Psoas muscle (tissue), 8 donors: ENCODE results near the gene ALKAL2. TPM values are rescaled to one million over a fixed set of nuclear protein-coding genes. Genes with fewer than 3 reads are reported as not detected.

Experiments
- ATAC-seq, 4 donors: fragments of 200-7000 bp; cut with Tn5 transposase; one replicate each; pipeline ENCODE4 v1.9.1; 2020; ENCODE audit warnings: moderate library complexity in 3 of 4, mild to moderate bottlenecking in 2 of 4
- DNase-seq, 2 donors: peaks; one replicate each; pipeline ENCODE4 v3.0.0-alpha.2; 2020
- H3K27ac ChIP-seq: fragments of 200-600 bp; one replicate; pipeline ENCODE4 v1.8.0; 2022
- H3K27me3 ChIP-seq, 3 donors: fragments of 200-600 bp in 1 of 3; one replicate each; pipeline versions ENCODE4 v1.6.1 to v1.8.0; 2013 to 2022; ENCODE audit warnings: low read length in 2 of 3, mild to moderate bottlenecking in 2 of 3, moderate library complexity in 1 of 3; ENCODE audit not compliant: insufficient read depth in 3 of 3
- H3K36me3 ChIP-seq, 2 donors: fragments of 200-600 bp in 1 of 2; one replicate each; pipeline versions ENCODE4 v1.6.1 to v1.8.0; 2013 to 2022; ENCODE audit warnings: low read depth in 1 of 2, mild to moderate bottlenecking in 1 of 2, moderate library complexity in 1 of 2; ENCODE audit not compliant: insufficient read depth in 1 of 2
- H3K4me1 ChIP-seq: fragments of 200-600 bp; one replicate; pipeline ENCODE4 v1.8.0; 2022
- H3K4me3 ChIP-seq: fragments of 200-600 bp; one replicate; pipeline ENCODE4 v1.8.0; 2022; ENCODE audit warnings: mild to moderate bottlenecking
- H3K9me3 ChIP-seq: fragments of 200-600 bp; one replicate; pipeline ENCODE4 v1.8.0; 2022
- WGBS, 3 donors: extraction: QIAGEN DNeasy Blood & Tissue Kit; methylation state at CpG; one replicate each; pipeline versions ENCODE4 v1.1.6 to v1.1.7; 2013; 5-methylcytosine and 5-hydroxymethylcytosine counted together
- intact Hi-C, 2 donors: fragments of 100-400 bp; cut with DNase I; formaldehyde crosslinking; loops; one replicate each; pipeline versions ENCODE4 v1.11.0 to v1.14.2; 2022
- polyA plus RNA-seq, 3 donors: library from polyadenylated mRNA; stranded (reverse); fragments of 200-250 nt; gene quantifications; one replicate each; pipeline ENCODE4 v1.2.3, GENCODE V29; 2013
- total RNA-seq, 4 donors: library from RNA; stranded (reverse); fragmentation: NEBNext Ultra II Directional in 2 of 4; extraction: Animal tissue kit (Norgen Biotek cat#: 25700) in 2 of 4; gene quantifications; one replicate each; pipeline versions ENCODE4 v1.2.1 to v1.2.4, GENCODE V29; 2021 to 2023
- TF ChIP-seq, protein P1 (sequence below): fragments of 200-600 bp; IDR thresholded peaks from one replicate; pipeline ENCODE4 v1.8.0; 2022; ENCODE audit warnings: antibody characterized with exemption
- donor health status: healthy with polysubstance abuse.
- donor health status: DM: no; HTN: no; CAD: no; lungs with moderate emphysema.
- donor health status: Bipolar disorder and iron deficiency.
- donor health status: healthy.
- donor health status: DM: yes; HTN: yes; CAD: no.
- donor health status: DM: no; HTN: no; CAD: no.
- donor health status: DM: no; HTN: no; CAD: no.
- donor health status: DM: yes; HTN: yes; CAD: no.

ALKAL2 gene
- total and polyA plus RNA-seq, 7 donors, result 0.26 to 1.1 (median 0.42) TPM; not detected in 3

DNA sequence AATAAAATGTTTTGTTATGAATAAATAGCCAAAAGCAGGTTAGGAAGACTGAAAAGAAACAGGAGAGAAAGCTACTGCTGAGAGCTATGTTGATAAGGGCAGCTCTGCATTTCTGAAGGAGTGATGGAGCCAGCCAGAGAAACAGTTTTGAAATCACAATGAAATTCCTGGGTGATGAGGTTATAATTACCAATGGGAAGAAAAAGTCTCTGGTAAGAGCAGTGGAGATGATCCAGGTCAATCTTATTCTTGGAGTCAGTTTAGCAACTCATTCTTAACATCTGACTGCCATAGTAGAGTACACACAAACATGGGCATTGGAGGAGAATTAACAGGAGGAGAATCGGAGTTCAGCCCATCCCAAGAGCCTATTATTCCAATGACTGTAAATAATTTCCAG is 2.4 kb downstream of the ALKAL2 start:
- intact Hi-C loops, result loop anchor here in 1 of 2 donors (5.0 kb wide), 1 partner anchor 38 kb away; no protein-coding TSS in a partner anchor
- TF ChIP-seq, protein P1, sequence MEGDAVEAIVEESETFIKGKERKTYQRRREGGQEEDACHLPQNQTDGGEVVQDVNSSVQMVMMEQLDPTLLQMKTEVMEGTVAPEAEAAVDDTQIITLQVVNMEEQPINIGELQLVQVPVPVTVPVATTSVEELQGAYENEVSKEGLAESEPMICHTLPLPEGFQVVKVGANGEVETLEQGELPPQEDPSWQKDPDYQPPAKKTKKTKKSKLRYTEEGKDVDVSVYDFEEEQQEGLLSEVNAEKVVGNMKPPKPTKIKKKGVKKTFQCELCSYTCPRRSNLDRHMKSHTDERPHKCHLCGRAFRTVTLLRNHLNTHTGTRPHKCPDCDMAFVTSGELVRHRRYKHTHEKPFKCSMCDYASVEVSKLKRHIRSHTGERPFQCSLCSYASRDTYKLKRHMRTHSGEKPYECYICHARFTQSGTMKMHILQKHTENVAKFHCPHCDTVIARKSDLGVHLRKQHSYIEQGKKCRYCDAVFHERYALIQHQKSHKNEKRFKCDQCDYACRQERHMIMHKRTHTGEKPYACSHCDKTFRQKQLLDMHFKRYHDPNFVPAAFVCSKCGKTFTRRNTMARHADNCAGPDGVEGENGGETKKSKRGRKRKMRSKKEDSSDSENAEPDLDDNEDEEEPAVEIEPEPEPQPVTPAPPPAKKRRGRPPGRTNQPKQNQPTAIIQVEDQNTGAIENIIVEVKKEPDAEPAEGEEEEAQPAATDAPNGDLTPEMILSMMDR, result no peak
- no peak overlapping the region for H3K4me3 ChIP-seq
- H3K36me3 ChIP-seq, result peaks cover 0 to 22% of the 10 kb centered on the region in 2 donors
- ATAC-seq (no peak), DNase-seq (no peak)
- 55 to 71% (median 70%) methylated on average over 1 of the region's 1 CpG for WGBS, 3 donors
- H3K27me3 ChIP-seq, result peaks cover 0 to 44% (median 11%) of the 10 kb centered on the region in 3 donors
- H3K4me1 ChIP-seq, result peaks cover 9% of the 10 kb centered on the region
- H3K27ac ChIP-seq, result no peak overlapping the region
- no peaks in the 10 kb centered on the region for H3K9me3 ChIP-seq

DNA sequence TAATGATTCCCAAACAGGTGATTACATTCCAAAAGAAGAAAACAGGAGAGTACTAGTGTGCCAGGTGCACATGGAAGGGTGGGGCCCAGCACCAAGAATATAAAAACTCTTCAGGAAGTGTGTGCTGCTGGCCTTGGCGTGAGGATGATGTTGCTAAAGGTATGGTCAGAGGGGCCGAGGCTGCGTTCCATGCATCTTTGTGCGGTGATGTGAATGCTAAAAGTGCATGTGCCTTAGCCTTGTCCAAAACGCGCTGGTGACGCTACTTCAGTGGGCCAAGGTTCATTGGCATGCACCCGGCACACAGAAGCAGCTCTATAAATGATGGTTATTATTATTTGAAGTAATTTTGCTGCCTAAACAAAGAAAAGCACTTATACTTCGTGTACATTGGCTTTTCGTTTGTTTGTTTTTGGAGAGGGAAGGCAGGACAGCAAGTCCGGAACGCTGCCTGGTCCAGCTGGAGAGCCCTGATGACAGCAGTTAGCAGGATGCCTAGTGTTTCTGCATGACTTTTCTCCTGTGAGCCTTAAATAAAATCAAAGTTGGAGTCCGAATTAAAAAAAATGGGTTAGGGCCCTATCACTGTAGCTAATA is 2.9 kb downstream of the ALKAL2 start:
- H3K27ac ChIP-seq, result no peak overlapping the region
- DNase-seq, result no peak
- H3K9me3 ChIP-seq, result no peaks in the 10 kb centered on the region
- TF ChIP-seq, protein P1, result no peak
- 79 to 83% (median 81%) methylated on average over 13 of the region's 13 CpGs for WGBS, 3 donors
- H3K27me3 ChIP-seq, result peaks cover 0 to 42% (median 11%) of the 10 kb centered on the region in 3 donors
- H3K4me3 ChIP-seq, result no peak overlapping the region
- H3K4me1 ChIP-seq, result peaks cover 9% of the 10 kb centered on the region
- ATAC-seq, result peak in 1 of 4 donors; percentile 52
- intact Hi-C loops, result loop anchor here in 1 of 2 donors (5.0 kb wide), 1 partner anchor 38 kb away; no protein-coding TSS in a partner anchor
- peaks cover 4 to 28% of the 10 kb centered on the region in 2 donors for H3K36me3 ChIP-seq

DNA sequence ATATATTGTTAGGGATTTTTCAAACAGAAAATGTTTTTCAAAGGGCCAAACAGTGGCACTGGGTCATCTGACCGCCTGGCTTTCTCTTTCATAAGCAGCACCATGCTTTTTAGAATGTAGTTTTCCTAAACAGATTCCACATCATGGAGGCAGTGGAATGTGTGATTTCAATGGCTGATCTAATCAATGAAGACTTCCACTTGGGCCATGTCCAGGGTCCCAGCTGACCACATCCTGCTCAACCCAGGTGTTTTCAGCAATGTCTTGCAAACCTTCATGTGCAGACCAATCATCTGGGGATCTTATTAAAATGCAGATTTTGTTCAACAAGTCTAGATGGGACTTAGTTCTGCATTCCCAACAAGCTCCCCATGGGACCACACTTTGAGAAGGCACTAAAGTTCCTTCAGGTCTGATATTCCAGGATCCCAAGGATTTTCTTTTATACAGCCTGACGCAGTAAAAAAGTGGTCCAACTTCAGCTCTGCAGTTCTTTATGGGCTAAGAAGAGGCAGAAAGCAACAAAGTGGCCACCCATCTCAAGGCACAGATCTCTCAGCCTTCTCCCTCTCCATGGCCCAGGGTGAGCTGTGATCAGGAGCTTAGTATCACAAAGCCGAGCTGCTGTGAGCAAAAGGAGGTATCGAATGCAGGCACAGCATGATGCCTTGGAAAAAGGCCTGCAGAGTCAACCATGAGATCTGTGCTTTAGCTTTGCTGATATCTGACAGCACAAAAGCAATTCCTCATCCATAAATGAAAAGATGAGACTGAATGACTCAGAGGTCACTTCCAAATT is 3.7 kb downstream of the ALKAL2 start:
- DNase-seq (no peak), ATAC-seq (no peak)
- H3K27me3 ChIP-seq, result peaks cover 0 to 34% (median 6%) of the 10 kb centered on the region in 3 donors
- WGBS, 3 donors, result 80 to 83% (median 80%) methylated on average over 4 of the region's 4 CpGs
- TF ChIP-seq, protein P1, result no peak
- peaks cover 5 to 36% of the 10 kb centered on the region in 2 donors for H3K36me3 ChIP-seq
- no peaks in the 10 kb centered on the region for H3K9me3 ChIP-seq
- H3K4me1 ChIP-seq, result peaks cover 1% of the 10 kb centered on the region
- intact Hi-C loops, result no loop called here
- no peak overlapping the region for H3K4me3 ChIP-seq
- H3K27ac ChIP-seq, result no peak overlapping the region

DNA sequence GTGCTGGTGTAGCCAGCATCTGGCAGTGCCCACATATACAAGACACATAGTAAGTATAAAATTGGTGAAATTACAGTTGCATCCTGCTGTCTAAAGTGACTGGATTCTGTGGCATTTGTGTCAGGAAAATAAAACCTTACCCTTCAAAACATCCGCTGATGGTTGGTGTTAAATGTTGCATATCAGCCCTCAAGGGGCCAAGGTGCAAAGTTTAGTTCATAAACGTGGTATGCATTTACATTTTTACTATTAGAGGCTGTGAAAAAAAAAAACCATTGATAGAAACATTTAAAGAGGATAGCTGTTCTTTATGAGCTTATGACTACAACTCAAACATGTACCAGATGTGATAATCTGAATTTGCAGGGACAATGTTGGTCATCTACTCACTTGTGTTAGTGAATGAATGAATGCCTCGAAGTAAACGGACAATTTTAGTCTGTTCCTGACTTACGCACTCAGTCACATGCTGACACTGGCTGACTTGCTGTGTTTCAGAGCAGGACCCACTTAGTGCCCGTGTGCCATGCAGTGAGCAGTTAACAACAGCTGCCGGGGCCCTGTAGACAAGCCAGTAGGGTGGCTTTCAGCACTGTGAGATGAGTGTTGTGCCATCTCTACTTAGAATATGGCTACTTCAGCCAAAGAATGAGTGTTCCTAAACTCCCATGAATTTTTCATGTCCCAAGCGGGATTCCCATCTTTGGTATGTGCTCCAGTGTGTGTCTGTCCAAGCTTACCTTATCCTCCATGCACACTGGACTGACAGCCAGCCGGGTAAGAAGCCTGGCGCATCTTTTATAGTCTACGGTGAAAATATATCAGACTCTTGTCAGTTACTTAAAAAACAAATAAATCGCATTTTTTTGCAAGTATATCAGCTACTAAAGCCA is 5.3 kb downstream of the ALKAL2 start:
- H3K9me3 ChIP-seq, result no peaks in the 10 kb centered on the region
- H3K27ac ChIP-seq, result no peak overlapping the region
- H3K4me1 ChIP-seq, result no peaks in the 10 kb centered on the region
- TF ChIP-seq, protein P1, result no peak
- H3K4me3 ChIP-seq, result no peak overlapping the region
- intact Hi-C loops, result no loop called here
- no peak for DNase-seq
- peaks cover 10 to 51% of the 10 kb centered on the region in 2 donors for H3K36me3 ChIP-seq
- 94 to 95% (median 94%) methylated on average over 12 of the region's 12 CpGs for WGBS, 3 donors
- ATAC-seq, result no peak
- H3K27me3 ChIP-seq, result peaks cover 0 to 20% (median 0%) of the 10 kb centered on the region in 3 donors
